Adipocyte (in vitro differentiated cells): ENCODE results near the gene CCNJL.

Experiments
- DNase-seq: peaks from one replicate; pipeline ENCODE4 v3.0.0-alpha.2; 2015; ENCODE audit warnings: low read depth
- H3K27me3 ChIP-seq: replicated peaks from 2 replicates; pipeline ENCODE4 v1.7.0; 2013; ENCODE audit warnings: mild to moderate bottlenecking, low read length, moderate library complexity; ENCODE audit not compliant: control insufficient read depth, insufficient read depth
- H3K36me3 ChIP-seq: 2 replicates; pipeline ENCODE4 v1.7.0; 2013; ENCODE audit warnings: low read length, mild to moderate bottlenecking, moderate library complexity; ENCODE audit not compliant: control insufficient read depth, insufficient read depth, severe bottlenecking
- H3K4me1 ChIP-seq: 2 replicates; pipeline ENCODE4 v1.7.0; 2013; ENCODE audit warnings: mild to moderate bottlenecking, low read length, moderate library complexity; ENCODE audit not compliant: control insufficient read depth, insufficient read depth
- H3K4me3 ChIP-seq: 2 replicates; pipeline ENCODE4 v1.7.0; 2013; ENCODE audit warnings: mild to moderate bottlenecking, low read length, moderate library complexity
- H3K9ac ChIP-seq: 2 replicates; pipeline ENCODE4 v1.7.0; 2013; ENCODE audit warnings: mild to moderate bottlenecking, low read length, moderate library complexity
- H3K9me3 ChIP-seq: 2 replicates; pipeline ENCODE4 v1.7.0; 2013; ENCODE audit warnings: mild to moderate bottlenecking, low read length, moderate library complexity; ENCODE audit not compliant: control insufficient read depth

The CCNJL gene

GRCh38 chr5:160213537-160213936 is 98.8 kb downstream of the CCNJL start:
- DNase-seq = peak; percentile 9
- no peak overlapping the region for H3K9ac ChIP-seq
- H3K4me3 ChIP-seq = no peak overlapping the region

GRCh38 chr5:160211352-160211751 is 101.0 kb downstream of the CCNJL start:
- Histone ChIP-seq H3K9ac (no peak overlapping the region), H3K4me3 (no peak overlapping the region), H3K4me1 (no peaks in the 10 kb centered on the region), H3K36me3 (no peaks in the 10 kb centered on the region), H3K9me3 (no peaks in the 10 kb centered on the region), H3K27me3 (peaks cover 21% of the 10 kb centered on the region)
- no peak for DNase-seq

More at GRCh38 chr5:160213537-160213936, 98.8 kb downstream of the CCNJL start:
- peaks cover 30% of the 10 kb centered on the region for H3K27me3 ChIP-seq
- H3K9me3 ChIP-seq = no peaks in the 10 kb centered on the region
- H3K4me1 ChIP-seq = no peaks in the 10 kb centered on the region
- no peaks in the 10 kb centered on the region for H3K36me3 ChIP-seq

GRCh38 chr5:160210606-160211005 is 101.8 kb downstream of the CCNJL start:
- Histone ChIP-seq H3K9ac (no peak overlapping the region), H3K9me3 (no peaks in the 10 kb centered on the region), H3K4me3 (no peak overlapping the region), H3K36me3 (no peaks in the 10 kb centered on the region), H3K27me3 (peaks cover 21% of the 10 kb centered on the region), H3K4me1 (no peaks in the 10 kb centered on the region)
- no peak for DNase-seq

- H3K4me3 ChIP-seq = no peak overlapping the region
- DNase-seq = no peak
- H3K9ac ChIP-seq = no peak overlapping the region
- H3K4me1 ChIP-seq = no peaks in the 10 kb centered on the region
- H3K36me3 ChIP-seq = no peaks in the 10 kb centered on the region
- H3K9me3 ChIP-seq = no peaks in the 10 kb centered on the region
- H3K27me3 ChIP-seq = peaks cover 21% of the 10 kb centered on the region
Observed at GRCh38 chr5:160209917-160210316, 102.4 kb downstream of the CCNJL start.

GRCh38 chr5:160207061-160207460 is 105.3 kb downstream of the CCNJL start:
- no peak overlapping the region for H3K9ac ChIP-seq
- no peak overlapping the region for H3K4me3 ChIP-seq
- no peak for DNase-seq
- H3K27me3 ChIP-seq = peaks cover 15% of the 10 kb centered on the region
- no peaks in the 10 kb centered on the region for H3K36me3 ChIP-seq
- no peaks in the 10 kb centered on the region for H3K4me1 ChIP-seq
- H3K9me3 ChIP-seq = no peaks in the 10 kb centered on the region
